HEK293 (cell line): Measurements from ENCODE around the gene RAX2.
A peak's percentile ranks its signal among the peaks of the same experiment; 100 is the strongest.

Source experiments
- BCL11A ChIP-seq: fragments of 450-650 bp; formaldehyde crosslinking; IDR thresholded peaks from 2 replicates; pipeline ENCODE4 v1.5.1; 2016; ENCODE audit warnings: low read depth, missing biosample characterization, missing genetic modification characterization
- GFI1B ChIP-seq: fragments of 450-650 bp; formaldehyde crosslinking; IDR thresholded peaks from 2 replicates; pipeline ENCODE4 v1.5.1; 2016; ENCODE audit warnings: missing biosample characterization, missing genetic modification characterization
- KLF10 ChIP-seq: fragments of 450-650 bp; IDR thresholded peaks from 2 replicates; pipeline ENCODE4 v1.5.1; 2018; ENCODE audit warnings: missing biosample characterization, mild to moderate bottlenecking, missing genetic modification characterization
- KLF9 ChIP-seq: fragments of 450-650 bp; formaldehyde crosslinking; IDR thresholded peaks from 2 replicates; pipeline ENCODE4 v1.5.1; 2016; ENCODE audit warnings: missing biosample characterization, missing genetic modification characterization, low read depth
- SCRT1 ChIP-seq: fragments of 450-650 bp; formaldehyde crosslinking; IDR thresholded peaks from 2 replicates; pipeline ENCODE4 v1.5.1; 2016; ENCODE audit warnings: missing biosample characterization, missing genetic modification characterization, borderline replicate concordance
- ZBTB17 ChIP-seq: fragments of 450-650 bp; formaldehyde crosslinking; IDR thresholded peaks from 2 replicates; pipeline ENCODE4 v1.5.1; 2016; ENCODE audit warnings: missing biosample characterization, missing genetic modification characterization
- ZBTB21 ChIP-seq: fragments of 450-650 bp; formaldehyde crosslinking; IDR thresholded peaks from 2 replicates; pipeline ENCODE4 v1.5.1; 2017; ENCODE audit warnings: missing biosample characterization, missing genetic modification characterization
- ZFP3 ChIP-seq: fragments of 450-650 bp; formaldehyde crosslinking; IDR thresholded peaks from 2 replicates; pipeline ENCODE4 v1.5.1; 2016; ENCODE audit warnings: low read depth, missing biosample characterization, missing genetic modification characterization
- ZNF391 ChIP-seq: fragments of 450-650 bp; formaldehyde crosslinking; IDR thresholded peaks from 2 replicates; pipeline ENCODE4 v1.5.1; 2016; ENCODE audit warnings: low read depth, missing biosample characterization, missing genetic modification characterization, borderline replicate concordance
- ZNF423 ChIP-seq: fragments of 450-650 bp; formaldehyde crosslinking; IDR thresholded peaks from 2 replicates; pipeline ENCODE4 v1.5.1; 2016; ENCODE audit warnings: missing biosample characterization, missing genetic modification characterization
- ZNF426 ChIP-seq: fragments of 450-650 bp; formaldehyde crosslinking; IDR thresholded peaks from 2 replicates; pipeline ENCODE4 v1.5.1; 2017; ENCODE audit warnings: missing biosample characterization, missing genetic modification characterization, mild to moderate bottlenecking, inconsistent platforms, moderate library complexity
- ZNF510 ChIP-seq: fragments of 450-650 bp; formaldehyde crosslinking; IDR thresholded peaks from 2 replicates; pipeline ENCODE4 v1.5.1; 2018; ENCODE audit warnings: mild to moderate bottlenecking, missing genetic modification characterization, missing biosample characterization; ENCODE audit not compliant: insufficient replicate concordance
- ZNF561 ChIP-seq: fragments of 450-650 bp; IDR thresholded peaks from 2 replicates; pipeline ENCODE4 v1.5.1; 2018; ENCODE audit warnings: missing biosample characterization, missing genetic modification characterization, borderline replicate concordance
- ZNF677 ChIP-seq: fragments of 450-650 bp; IDR thresholded peaks from 2 replicates; pipeline ENCODE4 v1.5.0; 2018; ENCODE audit warnings: missing biosample characterization, mild to moderate bottlenecking, missing genetic modification characterization, moderate library complexity
- ZNF776 ChIP-seq: fragments of 450-650 bp; formaldehyde crosslinking; IDR thresholded peaks from 2 replicates; pipeline ENCODE4 v1.5.0; 2017; ENCODE audit warnings: missing biosample characterization, missing genetic modification characterization, borderline replicate concordance
- ZNF777 ChIP-seq: fragments of 450-650 bp; formaldehyde crosslinking; IDR thresholded peaks from 2 replicates; pipeline ENCODE4 v1.5.1; 2017; ENCODE audit warnings: missing biosample characterization, missing genetic modification characterization, borderline replicate concordance
- TF ChIP-seq, protein P1 (sequence below): fragments of 450-650 bp; formaldehyde crosslinking; IDR thresholded peaks from 2 replicates; pipeline ENCODE4 v1.5.1; 2016; ENCODE audit warnings: missing biosample characterization, missing genetic modification characterization, low read depth
- TF ChIP-seq, protein P2 (sequence below): fragments of 450-650 bp; formaldehyde crosslinking; IDR thresholded peaks from 2 replicates; pipeline ENCODE4 v1.5.1; 2016; ENCODE audit warnings: missing biosample characterization, missing genetic modification characterization
- TF ChIP-seq, protein P3 (sequence below): fragments of 450-650 bp; formaldehyde crosslinking; IDR thresholded peaks from 2 replicates; pipeline ENCODE4 v1.5.1; 2016; ENCODE audit warnings: missing biosample characterization, missing genetic modification characterization, borderline replicate concordance
- TF ChIP-seq, protein P4 (sequence below): fragments of 450-650 bp; formaldehyde crosslinking; IDR thresholded peaks from 2 replicates; pipeline ENCODE4 v1.5.1; 2016; ENCODE audit warnings: missing biosample characterization, missing genetic modification characterization
- TF ChIP-seq, protein P5 (sequence below): fragments of 450-650 bp; formaldehyde crosslinking; IDR thresholded peaks from 2 replicates; pipeline ENCODE4 v1.5.1; 2017; ENCODE audit warnings: missing biosample characterization, missing genetic modification characterization
- TF ChIP-seq, protein P6 (sequence below): fragments of 450-650 bp; formaldehyde crosslinking; IDR thresholded peaks from 2 replicates; pipeline ENCODE4 v1.5.1; 2016; ENCODE audit warnings: missing biosample characterization, missing genetic modification characterization

The RAX2 gene

DNA sequence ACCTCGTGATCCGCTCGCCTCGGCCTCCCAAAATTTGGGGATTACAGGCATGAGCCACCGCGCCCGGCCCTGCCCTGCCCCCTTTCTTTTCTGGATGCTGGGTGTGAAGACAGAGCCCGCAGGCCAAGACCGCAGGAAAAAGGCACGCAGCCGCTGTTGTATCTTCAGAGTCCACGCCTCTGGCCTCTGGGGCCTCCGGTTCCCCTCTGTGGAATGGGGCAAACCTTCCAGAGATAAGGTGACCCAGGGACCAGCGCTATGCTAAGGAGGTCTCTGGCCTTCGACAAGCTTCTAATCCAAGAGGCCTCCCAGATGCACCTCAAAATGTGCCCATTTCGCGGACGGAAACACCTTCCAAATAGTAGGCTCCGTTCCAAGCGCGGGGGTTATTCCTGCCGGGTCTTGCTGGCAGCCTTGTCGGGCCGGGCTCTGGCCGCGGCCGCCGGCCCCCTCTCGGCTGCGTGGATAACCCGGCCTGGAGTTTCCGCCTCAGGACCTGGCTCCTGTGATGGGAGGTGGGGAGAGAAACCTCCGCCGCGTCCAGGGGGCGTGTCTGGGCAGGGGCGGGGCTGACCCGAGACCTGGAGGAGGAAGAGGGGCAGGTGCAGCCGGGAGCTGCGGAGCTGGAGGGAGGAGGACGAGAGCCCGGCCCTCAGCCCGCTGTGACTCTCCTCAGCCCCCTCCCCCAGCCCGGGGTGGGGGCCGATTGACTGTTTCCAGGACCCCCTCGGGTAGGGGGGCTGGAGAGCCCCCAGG is 50.7 kb downstream of the RAX2 start (continued):
- TF ChIP-seq ZFP3 (tag by site-specific recombination) = peak; percentile 24; the same call in 1 of the 2 replicates
- no peak; the same call in none of the 2 replicates for TF ChIP-seq ZNF561
- TF ChIP-seq, protein P1, sequence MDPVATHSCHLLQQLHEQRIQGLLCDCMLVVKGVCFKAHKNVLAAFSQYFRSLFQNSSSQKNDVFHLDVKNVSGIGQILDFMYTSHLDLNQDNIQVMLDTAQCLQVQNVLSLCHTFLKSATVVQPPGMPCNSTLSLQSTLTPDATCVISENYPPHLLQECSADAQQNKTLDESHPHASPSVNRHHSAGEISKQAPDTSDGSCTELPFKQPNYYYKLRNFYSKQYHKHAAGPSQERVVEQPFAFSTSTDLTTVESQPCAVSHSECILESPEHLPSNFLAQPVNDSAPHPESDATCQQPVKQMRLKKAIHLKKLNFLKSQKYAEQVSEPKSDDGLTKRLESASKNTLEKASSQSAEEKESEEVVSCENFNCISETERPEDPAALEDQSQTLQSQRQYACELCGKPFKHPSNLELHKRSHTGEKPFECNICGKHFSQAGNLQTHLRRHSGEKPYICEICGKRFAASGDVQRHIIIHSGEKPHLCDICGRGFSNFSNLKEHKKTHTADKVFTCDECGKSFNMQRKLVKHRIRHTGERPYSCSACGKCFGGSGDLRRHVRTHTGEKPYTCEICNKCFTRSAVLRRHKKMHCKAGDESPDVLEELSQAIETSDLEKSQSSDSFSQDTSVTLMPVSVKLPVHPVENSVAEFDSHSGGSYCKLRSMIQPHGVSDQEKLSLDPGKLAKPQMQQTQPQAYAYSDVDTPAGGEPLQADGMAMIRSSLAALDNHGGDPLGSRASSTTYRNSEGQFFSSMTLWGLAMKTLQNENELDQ = no peak
- no peak for TF ChIP-seq ZNF677 (tag by site-specific recombination)
- TF ChIP-seq, protein P2, sequence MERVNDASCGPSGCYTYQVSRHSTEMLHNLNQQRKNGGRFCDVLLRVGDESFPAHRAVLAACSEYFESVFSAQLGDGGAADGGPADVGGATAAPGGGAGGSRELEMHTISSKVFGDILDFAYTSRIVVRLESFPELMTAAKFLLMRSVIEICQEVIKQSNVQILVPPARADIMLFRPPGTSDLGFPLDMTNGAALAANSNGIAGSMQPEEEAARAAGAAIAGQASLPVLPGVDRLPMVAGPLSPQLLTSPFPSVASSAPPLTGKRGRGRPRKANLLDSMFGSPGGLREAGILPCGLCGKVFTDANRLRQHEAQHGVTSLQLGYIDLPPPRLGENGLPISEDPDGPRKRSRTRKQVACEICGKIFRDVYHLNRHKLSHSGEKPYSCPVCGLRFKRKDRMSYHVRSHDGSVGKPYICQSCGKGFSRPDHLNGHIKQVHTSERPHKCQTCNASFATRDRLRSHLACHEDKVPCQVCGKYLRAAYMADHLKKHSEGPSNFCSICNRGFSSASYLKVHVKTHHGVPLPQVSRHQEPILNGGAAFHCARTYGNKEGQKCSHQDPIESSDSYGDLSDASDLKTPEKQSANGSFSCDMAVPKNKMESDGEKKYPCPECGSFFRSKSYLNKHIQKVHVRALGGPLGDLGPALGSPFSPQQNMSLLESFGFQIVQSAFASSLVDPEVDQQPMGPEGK = peak; percentile 90
- no peak for TF ChIP-seq SCRT1 (tag by site-specific recombination)
- no peak for TF ChIP-seq GFI1B
- TF ChIP-seq, protein P3, sequence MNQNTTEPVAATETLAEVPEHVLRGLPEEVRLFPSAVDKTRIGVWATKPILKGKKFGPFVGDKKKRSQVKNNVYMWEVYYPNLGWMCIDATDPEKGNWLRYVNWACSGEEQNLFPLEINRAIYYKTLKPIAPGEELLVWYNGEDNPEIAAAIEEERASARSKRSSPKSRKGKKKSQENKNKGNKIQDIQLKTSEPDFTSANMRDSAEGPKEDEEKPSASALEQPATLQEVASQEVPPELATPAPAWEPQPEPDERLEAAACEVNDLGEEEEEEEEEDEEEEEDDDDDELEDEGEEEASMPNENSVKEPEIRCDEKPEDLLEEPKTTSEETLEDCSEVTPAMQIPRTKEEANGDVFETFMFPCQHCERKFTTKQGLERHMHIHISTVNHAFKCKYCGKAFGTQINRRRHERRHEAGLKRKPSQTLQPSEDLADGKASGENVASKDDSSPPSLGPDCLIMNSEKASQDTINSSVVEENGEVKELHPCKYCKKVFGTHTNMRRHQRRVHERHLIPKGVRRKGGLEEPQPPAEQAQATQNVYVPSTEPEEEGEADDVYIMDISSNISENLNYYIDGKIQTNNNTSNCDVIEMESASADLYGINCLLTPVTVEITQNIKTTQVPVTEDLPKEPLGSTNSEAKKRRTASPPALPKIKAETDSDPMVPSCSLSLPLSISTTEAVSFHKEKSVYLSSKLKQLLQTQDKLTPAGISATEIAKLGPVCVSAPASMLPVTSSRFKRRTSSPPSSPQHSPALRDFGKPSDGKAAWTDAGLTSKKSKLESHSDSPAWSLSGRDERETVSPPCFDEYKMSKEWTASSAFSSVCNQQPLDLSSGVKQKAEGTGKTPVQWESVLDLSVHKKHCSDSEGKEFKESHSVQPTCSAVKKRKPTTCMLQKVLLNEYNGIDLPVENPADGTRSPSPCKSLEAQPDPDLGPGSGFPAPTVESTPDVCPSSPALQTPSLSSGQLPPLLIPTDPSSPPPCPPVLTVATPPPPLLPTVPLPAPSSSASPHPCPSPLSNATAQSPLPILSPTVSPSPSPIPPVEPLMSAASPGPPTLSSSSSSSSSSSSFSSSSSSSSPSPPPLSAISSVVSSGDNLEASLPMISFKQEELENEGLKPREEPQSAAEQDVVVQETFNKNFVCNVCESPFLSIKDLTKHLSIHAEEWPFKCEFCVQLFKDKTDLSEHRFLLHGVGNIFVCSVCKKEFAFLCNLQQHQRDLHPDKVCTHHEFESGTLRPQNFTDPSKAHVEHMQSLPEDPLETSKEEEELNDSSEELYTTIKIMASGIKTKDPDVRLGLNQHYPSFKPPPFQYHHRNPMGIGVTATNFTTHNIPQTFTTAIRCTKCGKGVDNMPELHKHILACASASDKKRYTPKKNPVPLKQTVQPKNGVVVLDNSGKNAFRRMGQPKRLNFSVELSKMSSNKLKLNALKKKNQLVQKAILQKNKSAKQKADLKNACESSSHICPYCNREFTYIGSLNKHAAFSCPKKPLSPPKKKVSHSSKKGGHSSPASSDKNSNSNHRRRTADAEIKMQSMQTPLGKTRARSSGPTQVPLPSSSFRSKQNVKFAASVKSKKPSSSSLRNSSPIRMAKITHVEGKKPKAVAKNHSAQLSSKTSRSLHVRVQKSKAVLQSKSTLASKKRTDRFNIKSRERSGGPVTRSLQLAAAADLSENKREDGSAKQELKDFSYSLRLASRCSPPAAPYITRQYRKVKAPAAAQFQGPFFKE (tag by site-specific recombination) = no peak
- TF ChIP-seq, protein P4, sequence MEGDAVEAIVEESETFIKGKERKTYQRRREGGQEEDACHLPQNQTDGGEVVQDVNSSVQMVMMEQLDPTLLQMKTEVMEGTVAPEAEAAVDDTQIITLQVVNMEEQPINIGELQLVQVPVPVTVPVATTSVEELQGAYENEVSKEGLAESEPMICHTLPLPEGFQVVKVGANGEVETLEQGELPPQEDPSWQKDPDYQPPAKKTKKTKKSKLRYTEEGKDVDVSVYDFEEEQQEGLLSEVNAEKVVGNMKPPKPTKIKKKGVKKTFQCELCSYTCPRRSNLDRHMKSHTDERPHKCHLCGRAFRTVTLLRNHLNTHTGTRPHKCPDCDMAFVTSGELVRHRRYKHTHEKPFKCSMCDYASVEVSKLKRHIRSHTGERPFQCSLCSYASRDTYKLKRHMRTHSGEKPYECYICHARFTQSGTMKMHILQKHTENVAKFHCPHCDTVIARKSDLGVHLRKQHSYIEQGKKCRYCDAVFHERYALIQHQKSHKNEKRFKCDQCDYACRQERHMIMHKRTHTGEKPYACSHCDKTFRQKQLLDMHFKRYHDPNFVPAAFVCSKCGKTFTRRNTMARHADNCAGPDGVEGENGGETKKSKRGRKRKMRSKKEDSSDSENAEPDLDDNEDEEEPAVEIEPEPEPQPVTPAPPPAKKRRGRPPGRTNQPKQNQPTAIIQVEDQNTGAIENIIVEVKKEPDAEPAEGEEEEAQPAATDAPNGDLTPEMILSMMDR (tag by site-specific recombination) = no peak
- peak; percentile 93 for TF ChIP-seq KLF10
- TF ChIP-seq ZNF776 (tag by site-specific recombination) = no peak
- TF ChIP-seq BCL11A (tag by site-specific recombination) = peak; percentile 47; the same call in 1 of the 2 replicates
- TF ChIP-seq ZNF510 (tag by site-specific recombination) = no peak
- TF ChIP-seq, protein P5, sequence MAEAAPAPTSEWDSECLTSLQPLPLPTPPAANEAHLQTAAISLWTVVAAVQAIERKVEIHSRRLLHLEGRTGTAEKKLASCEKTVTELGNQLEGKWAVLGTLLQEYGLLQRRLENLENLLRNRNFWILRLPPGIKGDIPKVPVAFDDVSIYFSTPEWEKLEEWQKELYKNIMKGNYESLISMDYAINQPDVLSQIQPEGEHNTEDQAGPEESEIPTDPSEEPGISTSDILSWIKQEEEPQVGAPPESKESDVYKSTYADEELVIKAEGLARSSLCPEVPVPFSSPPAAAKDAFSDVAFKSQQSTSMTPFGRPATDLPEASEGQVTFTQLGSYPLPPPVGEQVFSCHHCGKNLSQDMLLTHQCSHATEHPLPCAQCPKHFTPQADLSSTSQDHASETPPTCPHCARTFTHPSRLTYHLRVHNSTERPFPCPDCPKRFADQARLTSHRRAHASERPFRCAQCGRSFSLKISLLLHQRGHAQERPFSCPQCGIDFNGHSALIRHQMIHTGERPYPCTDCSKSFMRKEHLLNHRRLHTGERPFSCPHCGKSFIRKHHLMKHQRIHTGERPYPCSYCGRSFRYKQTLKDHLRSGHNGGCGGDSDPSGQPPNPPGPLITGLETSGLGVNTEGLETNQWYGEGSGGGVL (tag by site-specific recombination) = no peak
- TF ChIP-seq KLF9 (tag by site-specific recombination) = peak; percentile 94
- TF ChIP-seq, protein P6, sequence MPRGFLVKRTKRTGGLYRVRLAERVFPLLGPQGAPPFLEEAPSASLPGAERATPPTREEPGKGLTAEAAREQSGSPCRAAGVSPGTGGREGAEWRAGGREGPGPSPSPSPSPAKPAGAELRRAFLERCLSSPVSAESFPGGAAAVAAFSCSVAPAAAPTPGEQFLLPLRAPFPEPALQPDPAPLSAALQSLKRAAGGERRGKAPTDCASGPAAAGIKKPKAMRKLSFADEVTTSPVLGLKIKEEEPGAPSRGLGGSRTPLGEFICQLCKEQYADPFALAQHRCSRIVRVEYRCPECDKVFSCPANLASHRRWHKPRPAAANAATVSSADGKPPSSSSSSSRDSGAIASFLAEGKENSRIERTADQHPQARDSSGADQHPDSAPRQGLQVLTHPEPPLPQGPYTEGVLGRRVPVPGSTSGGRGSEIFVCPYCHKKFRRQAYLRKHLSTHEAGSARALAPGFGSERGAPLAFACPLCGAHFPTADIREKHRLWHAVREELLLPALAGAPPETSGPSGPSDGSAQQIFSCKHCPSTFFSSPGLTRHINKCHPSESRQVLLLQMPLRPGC = peak; percentile 71; the same call in 1 of the 2 replicates
- TF ChIP-seq ZBTB21 = no peak
- TF ChIP-seq ZNF423 (tag by site-specific recombination) = no peak
- TF ChIP-seq ZNF426 (tag by site-specific recombination) = no peak
- TF ChIP-seq ZNF777 (tag by site-specific recombination) = no peak
- TF ChIP-seq ZNF391 (tag by site-specific recombination) = peak; percentile 76; the same call in 1 of the 2 replicates
- TF ChIP-seq ZBTB17 (tag by site-specific recombination) = peak; percentile 40; the same call in 1 of the 2 replicates
